ENCODE results near the gene DNAJC13. TPM values are rescaled to one million over a fixed set of nuclear protein-coding genes. Genes with fewer than 3 reads are reported as not detected.

DNAJC13 gene
- total RNA-seq, 1 experiment from 2014 or later: 18.1 TPM

DNA sequence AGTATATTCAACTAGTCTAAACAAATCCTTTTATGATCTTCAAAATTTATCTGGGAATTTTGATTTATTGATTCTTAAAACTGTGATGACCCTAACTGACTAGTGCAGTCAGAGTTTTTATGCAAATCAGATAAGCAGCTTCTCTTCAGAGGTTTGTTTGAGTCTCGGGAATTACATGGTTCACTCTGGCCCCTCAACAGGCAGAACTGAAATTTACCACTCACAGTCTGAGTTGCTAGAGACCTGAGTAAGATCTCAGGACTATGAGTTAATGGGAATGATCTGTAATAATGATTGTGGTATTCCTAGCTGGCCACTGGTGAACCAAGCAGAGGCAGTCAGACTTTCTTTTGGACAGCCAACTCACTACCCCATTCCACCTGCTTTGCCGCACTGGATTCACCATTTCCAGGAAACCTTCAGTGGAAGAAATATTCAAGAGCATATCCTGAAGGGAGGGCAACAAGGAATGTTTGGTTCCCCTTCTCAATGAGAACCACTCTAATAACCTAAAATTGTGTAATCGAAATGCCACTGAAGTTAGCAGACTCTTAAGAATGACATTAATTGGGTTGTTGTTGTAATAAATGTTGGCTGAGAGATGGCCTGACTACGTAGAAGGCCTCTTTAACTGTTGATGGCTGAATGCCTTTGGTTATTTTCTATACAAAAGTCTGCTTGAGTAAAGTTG, 11.5 kb upstream of the DNAJC13 start:
- H3K4me2 ChIP-seq (ENCODE audit: insufficient read depth, insufficient read length, low read length): no peak overlapping the region

More for the DNA sequence above, 11.5 kb upstream of the DNAJC13 start:
- Histone ChIP-seq H4K91ac (ENCODE audit: insufficient read length, low read depth, low read length) (no peak overlapping the region), H2BK12ac (ENCODE audit: insufficient read length, low read depth, low read length) (no peak overlapping the region), H2AK5ac (ENCODE audit: insufficient read length, low read length) (no peak overlapping the region), H3K4ac (ENCODE audit: low read depth, low read length) (no peak overlapping the region), H3K9me3 (ENCODE audit: control insufficient read depth, low read depth, low read length) (no peaks in the 10 kb centered on the region), H3K79me1 (ENCODE audit: insufficient read depth, low read depth, low read length, poor library complexity, severe bottlenecking) (no peaks in the 10 kb centered on the region), H3K27me3 (ENCODE audit: insufficient read depth, low read length) (no peaks in the 10 kb centered on the region), H3K9ac (ENCODE audit: extremely low read depth, insufficient read length, low read length) (no peak overlapping the region), H3T11ph (ENCODE audit: low read length) (no peak overlapping the region), H2BK15ac (ENCODE audit: low read depth, low read length) (no peak overlapping the region), H4K20me1 (ENCODE audit: control insufficient read depth, insufficient read depth, insufficient read length) (no peaks in the 10 kb centered on the region), H4K8ac (replicated peaks; ENCODE audit: insufficient read length, low read depth, low read length) (no peak overlapping the region), H3K14ac (ENCODE audit: insufficient read depth, low read length) (no peak overlapping the region), H3K4me1 (ENCODE audit: insufficient read depth, low read length) (no peaks in the 10 kb centered on the region), H3K23me2 (ENCODE audit: insufficient read length, low read depth, low read length, poor library complexity, severe bottlenecking) (no peaks in the 10 kb centered on the region), H3K23ac (ENCODE audit: insufficient read length, low read depth, low read length) (no peak overlapping the region), H2BK5ac (ENCODE audit: insufficient read length, low read length) (no peak overlapping the region), H3K27ac (ENCODE audit: insufficient read length, low read depth, low read length) (no peak overlapping the region), H3K18ac (ENCODE audit: insufficient read length, low read depth, low read length) (no peak overlapping the region), H2BK120ac (ENCODE audit: low read depth, low read length, poor library complexity, severe bottlenecking) (no peak overlapping the region), H4K5ac (ENCODE audit: insufficient read length, low read depth, low read length) (no peak overlapping the region), H3K56ac (ENCODE audit: insufficient read length, low read depth, low read length) (no peak overlapping the region), H2BK20ac (ENCODE audit: low read depth, low read length, poor library complexity, severe bottlenecking) (no peak overlapping the region), H3K79me2 (ENCODE audit: insufficient read depth, low read length) (no peaks in the 10 kb centered on the region), H2AFZ (ENCODE audit: low read length) (no peak overlapping the region)
- no peaks in the 10 kb centered on the region for H3K36me3 Mint-ChIP-seq (ENCODE audit: insufficient read depth in 1 of 3, low read depth in 3 of 3)
- H3K27me3 Mint-ChIP-seq (ENCODE audit: low read depth): no peaks in the 10 kb centered on the region
- H3K27ac Mint-ChIP-seq: no peak overlapping the region
- no peak for TF ChIP-seq CTCF (conservative IDR thresholded peaks at IDR 0.05)
- DNase-seq: no peak
- WGBS (ENCODE audit: extremely low coverage, insufficient read length, low lambda C conversion rate): no CpG with 5 or more reads among the region's 4 CpGs
- no peaks in the 10 kb centered on the region for H3K9me3 Mint-ChIP-seq
- H3K4me1 Mint-ChIP-seq: no peaks in the 10 kb centered on the region
- no peak overlapping the region for H3K4me3 Mint-ChIP-seq
